Gastroesophageal sphincter (tissue), 3 donors: ENCODE data around the gene SMARCC2.
A peak's percentile ranks its signal among the peaks of the same experiment; 100 is the strongest.

Source experiments
- EP300 ChIP-seq: sonication (generic); formaldehyde crosslinking; IDR thresholded peaks from one replicate; pipeline ENCODE4 v1.6.1; 2017; ENCODE audit warnings: antibody characterized with exemption, mild to moderate bottlenecking
- POLR2A ChIP-seq, 2 donors: fragments of 450-650 bp; IDR thresholded peaks; one replicate each; pipeline ENCODE4 v1.6.1; 2017; ENCODE audit warnings: antibody characterized with exemption in 2 of 2, mild to moderate bottlenecking in 2 of 2, moderate library complexity in 1 of 2
- POLR2AphosphoS5 ChIP-seq: sonication (generic); formaldehyde crosslinking; IDR thresholded peaks from one replicate; pipeline ENCODE4 v1.6.1; 2017; ENCODE audit warnings: antibody characterized with exemption
- TF ChIP-seq, protein P1 (sequence below), 4 experiments: fragments of 200-600 bp in 2 of 4; fragments of 450-650 bp in 2 of 4; sonication (generic) in 1 of 4; IDR thresholded peaks; one replicate each; pipeline ENCODE4 v1.5.1; 2017 to 2019; ENCODE audit warnings: antibody characterized with exemption in 4 of 4, mild to moderate bottlenecking in 2 of 4, moderate library complexity in 2 of 4

DNA sequence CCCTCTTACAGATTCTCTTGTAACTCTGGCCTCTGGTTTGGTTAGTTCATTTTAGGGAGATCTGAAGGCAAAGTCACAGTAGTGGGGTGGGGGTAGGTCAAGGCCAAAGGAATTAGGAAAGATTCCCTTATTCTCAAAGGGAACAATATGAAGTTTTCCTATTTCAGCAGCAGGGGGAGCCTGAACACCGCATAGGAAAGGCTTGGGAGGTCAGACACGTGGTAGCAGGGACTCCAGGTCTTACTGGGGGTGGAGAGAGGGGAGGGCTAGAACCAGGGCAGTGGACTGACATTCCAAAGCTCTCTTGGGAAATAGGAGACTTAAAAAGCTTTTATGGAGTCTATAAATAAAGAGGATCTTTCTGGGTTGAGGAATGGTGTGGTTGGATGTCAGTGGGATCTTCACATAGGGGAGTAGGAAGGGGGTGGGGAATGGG, 69.9 kb downstream of the SMARCC2 start:
- TF ChIP-seq, protein P1, sequence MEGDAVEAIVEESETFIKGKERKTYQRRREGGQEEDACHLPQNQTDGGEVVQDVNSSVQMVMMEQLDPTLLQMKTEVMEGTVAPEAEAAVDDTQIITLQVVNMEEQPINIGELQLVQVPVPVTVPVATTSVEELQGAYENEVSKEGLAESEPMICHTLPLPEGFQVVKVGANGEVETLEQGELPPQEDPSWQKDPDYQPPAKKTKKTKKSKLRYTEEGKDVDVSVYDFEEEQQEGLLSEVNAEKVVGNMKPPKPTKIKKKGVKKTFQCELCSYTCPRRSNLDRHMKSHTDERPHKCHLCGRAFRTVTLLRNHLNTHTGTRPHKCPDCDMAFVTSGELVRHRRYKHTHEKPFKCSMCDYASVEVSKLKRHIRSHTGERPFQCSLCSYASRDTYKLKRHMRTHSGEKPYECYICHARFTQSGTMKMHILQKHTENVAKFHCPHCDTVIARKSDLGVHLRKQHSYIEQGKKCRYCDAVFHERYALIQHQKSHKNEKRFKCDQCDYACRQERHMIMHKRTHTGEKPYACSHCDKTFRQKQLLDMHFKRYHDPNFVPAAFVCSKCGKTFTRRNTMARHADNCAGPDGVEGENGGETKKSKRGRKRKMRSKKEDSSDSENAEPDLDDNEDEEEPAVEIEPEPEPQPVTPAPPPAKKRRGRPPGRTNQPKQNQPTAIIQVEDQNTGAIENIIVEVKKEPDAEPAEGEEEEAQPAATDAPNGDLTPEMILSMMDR (IDR thresholded peaks at IDR 0.05) = peak; percentile 72 to 92 (median 90)
- TF ChIP-seq POLR2A (IDR thresholded peaks at IDR 0.05) = no peak
- TF ChIP-seq POLR2AphosphoS5 = peak; percentile 67
- no peak for TF ChIP-seq EP300
